Measurements from ENCODE around the gene PNPLA6. TPM values are rescaled to one million over a fixed set of nuclear protein-coding genes. Genes with fewer than 3 reads are reported as not detected.
A peak's percentile ranks its signal among the peaks of the same experiment; 100 is the strongest.

PNPLA6 gene
- total RNA-seq, 2 experiments from 2014 or later, result 62.0 to 70.9 TPM

- TF ChIP-seq CTCF (IDR thresholded peaks at IDR 0.05), result no peak
- Mint-ChIP-seq H3K4me1 (ENCODE audit: low read depth) (peaks cover 9% of the 10 kb centered on the region), H3K9me3 (no peaks in the 10 kb centered on the region), H3K27ac (no peak overlapping the region), H3K4me3 (no peak overlapping the region), H3K27me3 (no peaks in the 10 kb centered on the region), H3K36me3 (ENCODE audit: low read depth) (peaks cover 17% of the 10 kb centered on the region)
- Histone ChIP-seq H3K9me3 (ENCODE audit: control insufficient read depth in 1 of 2, insufficient read depth in 1 of 2, low read length in 2 of 2) (no peaks in the 10 kb centered on the region), H3K36me3 (ENCODE audit: insufficient read depth, low read length) (peaks cover 30% of the 10 kb centered on the region), H3K27ac (ENCODE audit: low read depth in 1 of 2, low read length in 2 of 2) (no peak overlapping the region), H3K4me3 (ENCODE audit: low read length) (no peak overlapping the region), H3K4me1 (ENCODE audit: insufficient read depth, low read length) (no peaks in the 10 kb centered on the region), H3K27me3 (ENCODE audit: control insufficient read depth in 1 of 2, insufficient read depth in 2 of 2, low read length in 2 of 2) (no peaks in the 10 kb centered on the region)
- ATAC-seq (ENCODE audit: poor library complexity) (no peak), DNase-seq (peak in 1 of 14 experiments; percentile 40)
- intact Hi-C loops (cut with DNase I, micrococcal nuclease), result loop anchor here in 1 of 2 experiments (2.0 kb wide), 1 partner anchor 15 kb away; the partner anchor contains the start of gene PNPLA6
- ChIA-PET POLR2A (no interaction called here), CTCF (no interaction called here)
These were observed 14.8 kb downstream of the PNPLA6 start for GRCh38 chr19:7550169-7550770.

- Mint-ChIP-seq H3K4me1 (ENCODE audit: low read depth) (peaks cover 5% of the 10 kb centered on the region), H3K27ac (no peak overlapping the region), H3K9me3 (no peaks in the 10 kb centered on the region), H3K4me3 (no peak overlapping the region), H3K27me3 (no peaks in the 10 kb centered on the region), H3K36me3 (ENCODE audit: low read depth) (peaks cover 15% of the 10 kb centered on the region)
- Histone ChIP-seq H3K27ac (ENCODE audit: low read depth in 1 of 2, low read length in 2 of 2) (no peak overlapping the region), H3K4me1 (ENCODE audit: insufficient read depth, low read length) (no peaks in the 10 kb centered on the region), H3K36me3 (ENCODE audit: insufficient read depth, low read length) (peaks cover 37% of the 10 kb centered on the region), H3K9me3 (ENCODE audit: control insufficient read depth in 1 of 2, insufficient read depth in 1 of 2, low read length in 2 of 2) (no peaks in the 10 kb centered on the region), H3K4me3 (ENCODE audit: low read length) (no peak overlapping the region), H3K27me3 (ENCODE audit: control insufficient read depth in 1 of 2, insufficient read depth in 2 of 2, low read length in 2 of 2) (no peaks in the 10 kb centered on the region)
- ChIA-PET CTCF (no interaction called here), POLR2A (no interaction called here)
- DNase-seq, result peak in 8 of 14 experiments; percentile 6 to 68 (median 47)
- TF ChIP-seq CTCF (IDR thresholded peaks at IDR 0.05), result no peak
- intact Hi-C loops (cut with DNase I, micrococcal nuclease), result loop anchor here in 1 of 2 experiments (2.0 kb wide), 1 partner anchor 16 kb away; the partner anchor contains the start of gene PNPLA6
- peak; percentile 94 for ATAC-seq (ENCODE audit: poor library complexity)
These were observed 15.7 kb downstream of the PNPLA6 start for GRCh38 chr19:7550987-7551761.

- no peak for TF ChIP-seq CTCF (IDR thresholded peaks at IDR 0.05)
- ChIA-PET POLR2A (interaction anchor here (0.6 kb wide), 1 partner anchor 18 kb away, joined by 3 read pairs; no protein-coding TSS in a partner anchor), CTCF (interaction anchor here (1.1 kb wide), 1 partner anchor 16 kb away, joined by 3 read pairs; no protein-coding TSS in a partner anchor)
- H3K27me3 Mint-ChIP-seq, result no peaks in the 10 kb centered on the region
- peaks cover 51% of the 10 kb centered on the region for H3K36me3 ChIP-seq (ENCODE audit: insufficient read depth, low read length)
- DNase-seq, result no peak
- H3K27ac Mint-ChIP-seq, result no peak overlapping the region
- H3K9me3 Mint-ChIP-seq, result no peaks in the 10 kb centered on the region
- intact Hi-C loops (cut with DNase I, micrococcal nuclease), result no loop called here
- no peaks in the 10 kb centered on the region for H3K4me1 ChIP-seq (ENCODE audit: insufficient read depth, low read length)
- peaks cover 5% of the 10 kb centered on the region for H3K4me1 Mint-ChIP-seq (ENCODE audit: low read depth)
- H3K4me3 Mint-ChIP-seq, result no peak overlapping the region
- H3K27me3 ChIP-seq (ENCODE audit: control insufficient read depth in 1 of 2, insufficient read depth in 2 of 2, low read length in 2 of 2), result no peaks in the 10 kb centered on the region
- H3K4me3 ChIP-seq (ENCODE audit: low read length), result no peak overlapping the region
- no peak overlapping the region for H3K27ac ChIP-seq (ENCODE audit: low read depth in 1 of 2, low read length in 2 of 2)
- ATAC-seq (ENCODE audit: poor library complexity), result no peak
- peaks cover 31% of the 10 kb centered on the region for H3K36me3 Mint-ChIP-seq (ENCODE audit: low read depth)
- H3K9me3 ChIP-seq (ENCODE audit: control insufficient read depth in 1 of 2, insufficient read depth in 1 of 2, low read length in 2 of 2), result no peaks in the 10 kb centered on the region
These were observed 17.3 kb downstream of the PNPLA6 start for GRCh38 chr19:7552781-7553180.
